NB4 (cell line): ENCODE measurements around the gene NAALADL2.

Source experiments
- MYC ChIP-seq: IDR thresholded peaks from 2 replicates; pipeline ENCODE4 v1.6.1; 2011; ENCODE audit warnings: low read depth, low read length
- POLR2A ChIP-seq: IDR thresholded peaks from 2 replicates; pipeline ENCODE4 v1.6.1; 2011; ENCODE audit warnings: mild to moderate bottlenecking; ENCODE audit not compliant: insufficient read length; ENCODE audit errors: extremely low read depth
- TF ChIP-seq, protein P1 (sequence below): IDR thresholded peaks from one replicate; pipeline ENCODE4 v1.5.1; 2012; ENCODE audit warnings: low read depth, low read length
- TF ChIP-seq, protein P2 (sequence below): IDR thresholded peaks from 2 replicates; pipeline ENCODE4 v1.6.1; 2011; ENCODE audit warnings: low read depth, low read length

DNA sequence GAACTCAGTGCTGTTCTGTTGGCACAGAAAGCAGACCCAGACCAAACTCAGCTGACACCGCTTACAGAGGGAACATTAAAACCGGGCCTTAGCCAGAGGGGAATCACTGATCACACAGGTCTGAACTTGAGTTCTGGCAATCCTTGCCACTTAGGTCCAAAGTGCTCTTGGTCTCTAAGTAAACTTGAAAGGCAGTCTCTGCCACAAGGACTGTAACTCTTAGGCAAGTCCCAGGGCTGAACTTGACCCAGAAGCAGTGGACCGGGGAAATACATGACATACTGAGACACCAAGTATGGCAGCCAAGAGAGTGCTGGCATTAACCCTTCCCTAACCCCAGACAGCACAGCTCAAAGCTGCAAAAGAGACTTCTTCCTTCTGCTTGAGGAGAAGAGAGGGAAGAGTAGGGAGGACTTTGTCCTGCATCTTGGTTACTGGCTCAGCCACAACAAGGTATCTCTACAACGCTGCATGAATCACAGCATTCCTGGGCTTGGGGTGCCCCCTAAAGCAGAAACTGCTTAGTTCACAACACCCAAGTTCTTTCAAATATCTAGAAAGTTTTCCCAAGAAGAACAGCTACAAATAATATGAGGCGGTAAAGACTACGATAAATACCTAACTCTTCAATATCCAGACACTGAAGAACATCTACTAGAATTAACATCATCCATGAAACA is 32.5 kb downstream of the NAALADL2 start:
- TF ChIP-seq POLR2A (no peak), MYC (no peak)
- TF ChIP-seq, protein P1, sequence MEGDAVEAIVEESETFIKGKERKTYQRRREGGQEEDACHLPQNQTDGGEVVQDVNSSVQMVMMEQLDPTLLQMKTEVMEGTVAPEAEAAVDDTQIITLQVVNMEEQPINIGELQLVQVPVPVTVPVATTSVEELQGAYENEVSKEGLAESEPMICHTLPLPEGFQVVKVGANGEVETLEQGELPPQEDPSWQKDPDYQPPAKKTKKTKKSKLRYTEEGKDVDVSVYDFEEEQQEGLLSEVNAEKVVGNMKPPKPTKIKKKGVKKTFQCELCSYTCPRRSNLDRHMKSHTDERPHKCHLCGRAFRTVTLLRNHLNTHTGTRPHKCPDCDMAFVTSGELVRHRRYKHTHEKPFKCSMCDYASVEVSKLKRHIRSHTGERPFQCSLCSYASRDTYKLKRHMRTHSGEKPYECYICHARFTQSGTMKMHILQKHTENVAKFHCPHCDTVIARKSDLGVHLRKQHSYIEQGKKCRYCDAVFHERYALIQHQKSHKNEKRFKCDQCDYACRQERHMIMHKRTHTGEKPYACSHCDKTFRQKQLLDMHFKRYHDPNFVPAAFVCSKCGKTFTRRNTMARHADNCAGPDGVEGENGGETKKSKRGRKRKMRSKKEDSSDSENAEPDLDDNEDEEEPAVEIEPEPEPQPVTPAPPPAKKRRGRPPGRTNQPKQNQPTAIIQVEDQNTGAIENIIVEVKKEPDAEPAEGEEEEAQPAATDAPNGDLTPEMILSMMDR, result no peak
- TF ChIP-seq, protein P2, sequence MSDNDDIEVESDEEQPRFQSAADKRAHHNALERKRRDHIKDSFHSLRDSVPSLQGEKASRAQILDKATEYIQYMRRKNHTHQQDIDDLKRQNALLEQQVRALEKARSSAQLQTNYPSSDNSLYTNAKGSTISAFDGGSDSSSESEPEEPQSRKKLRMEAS, result no peak
